MM.1S (cell line): Measurements from ENCODE around the gene ATXN3L.

Experiments used
- CTCF ChIP-seq: fragments of 300-600 bp; sonication (generic); IDR thresholded peaks from 2 replicates; pipeline ENCODE4 v1.5.1; 2016; ENCODE audit warnings: antibody characterized with exemption, low read length, mixed read lengths
- EZH2 ChIP-seq: fragments of 300-600 bp; sonication (generic); optimal IDR thresholded peaks from 2 replicates; pipeline ENCODE3; 2017; ENCODE audit warnings: low read depth, mild to moderate bottlenecking, antibody characterized with exemption, low read length, mixed read lengths

- TF ChIP-seq CTCF (no peak), EZH2 (no peak)
Observed at GRCh38 chrX:13304052-13304451, 15.8 kb downstream of the ATXN3L start.
